Measurements from ENCODE around the gene ACOT8.
"Not testable (repeated sequence)": the region's sequence is repeated elsewhere in the genome, so short reads cannot be mapped to it uniquely, and the experiment has no call there.

ACOT8 gene

DNA sequence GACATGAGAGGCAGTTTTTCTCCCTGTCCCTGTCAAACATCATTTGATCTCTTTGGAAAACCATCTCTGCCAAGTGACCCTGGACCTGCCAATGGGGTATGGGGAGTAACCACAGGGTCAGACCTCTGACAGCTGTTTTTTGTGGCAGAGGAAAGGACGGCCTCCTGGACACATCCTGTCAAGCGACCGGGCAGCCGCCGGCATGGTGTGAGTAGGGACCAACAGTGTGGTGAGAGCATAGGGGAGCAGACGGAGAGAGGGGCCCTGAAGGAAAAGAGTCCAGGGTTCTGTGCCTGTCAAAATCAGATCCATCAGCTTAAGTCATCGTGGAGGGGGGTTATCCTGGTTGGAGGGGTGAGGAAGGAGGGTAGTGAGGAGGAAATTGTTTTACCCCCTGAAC, 55.3 kb downstream of the ACOT8 start:
- TF ChIP-seq TCF4 (CRISPR knock-in tag; IDR thresholded peaks at IDR 0.05; ENCODE audit: borderline replicate concordance) (no peak), ZNF8 (CRISPR knock-in tag; IDR thresholded peaks at IDR 0.05) (no peak), ESRRG (CRISPR knock-in tag; IDR thresholded peaks at IDR 0.05) (no peak), RARB (CRISPR knock-in tag; IDR thresholded peaks at IDR 0.05) (no peak), ZC3H10 (CRISPR knock-in tag; IDR thresholded peaks at IDR 0.05) (no peak), BACH2 (CRISPR knock-in tag; IDR thresholded peaks at IDR 0.05; ENCODE audit: borderline replicate concordance) (no peak), ZFP3 (CRISPR knock-in tag; IDR thresholded peaks at IDR 0.05) (no peak), ZFP30 (CRISPR knock-in tag; IDR thresholded peaks at IDR 0.05) (no peak), ZNF565 (CRISPR knock-in tag; conservative IDR thresholded peaks at IDR 0.05; ENCODE audit: low read depth) (no peak), SNAI2 (CRISPR knock-in tag; IDR thresholded peaks at IDR 0.05) (no peak)
- TF ChIP-seq, protein P1, sequence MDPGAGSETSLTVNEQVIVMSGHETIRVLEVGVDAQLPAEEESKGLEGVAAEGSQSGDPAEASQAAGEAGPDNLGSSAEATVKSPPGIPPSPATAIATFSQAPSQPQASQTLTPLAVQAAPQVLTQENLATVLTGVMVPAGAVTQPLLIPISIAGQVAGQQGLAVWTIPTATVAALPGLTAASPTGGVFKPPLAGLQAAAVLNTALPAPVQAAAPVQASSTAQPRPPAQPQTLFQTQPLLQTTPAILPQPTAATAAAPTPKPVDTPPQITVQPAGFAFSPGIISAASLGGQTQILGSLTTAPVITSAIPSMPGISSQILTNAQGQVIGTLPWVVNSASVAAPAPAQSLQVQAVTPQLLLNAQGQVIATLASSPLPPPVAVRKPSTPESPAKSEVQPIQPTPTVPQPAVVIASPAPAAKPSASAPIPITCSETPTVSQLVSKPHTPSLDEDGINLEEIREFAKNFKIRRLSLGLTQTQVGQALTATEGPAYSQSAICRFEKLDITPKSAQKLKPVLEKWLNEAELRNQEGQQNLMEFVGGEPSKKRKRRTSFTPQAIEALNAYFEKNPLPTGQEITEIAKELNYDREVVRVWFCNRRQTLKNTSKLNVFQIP (CRISPR knock-in tag; IDR thresholded peaks at IDR 0.05; ENCODE audit: borderline replicate concordance, low read depth), result no peak
- TF ChIP-seq, protein P2, sequence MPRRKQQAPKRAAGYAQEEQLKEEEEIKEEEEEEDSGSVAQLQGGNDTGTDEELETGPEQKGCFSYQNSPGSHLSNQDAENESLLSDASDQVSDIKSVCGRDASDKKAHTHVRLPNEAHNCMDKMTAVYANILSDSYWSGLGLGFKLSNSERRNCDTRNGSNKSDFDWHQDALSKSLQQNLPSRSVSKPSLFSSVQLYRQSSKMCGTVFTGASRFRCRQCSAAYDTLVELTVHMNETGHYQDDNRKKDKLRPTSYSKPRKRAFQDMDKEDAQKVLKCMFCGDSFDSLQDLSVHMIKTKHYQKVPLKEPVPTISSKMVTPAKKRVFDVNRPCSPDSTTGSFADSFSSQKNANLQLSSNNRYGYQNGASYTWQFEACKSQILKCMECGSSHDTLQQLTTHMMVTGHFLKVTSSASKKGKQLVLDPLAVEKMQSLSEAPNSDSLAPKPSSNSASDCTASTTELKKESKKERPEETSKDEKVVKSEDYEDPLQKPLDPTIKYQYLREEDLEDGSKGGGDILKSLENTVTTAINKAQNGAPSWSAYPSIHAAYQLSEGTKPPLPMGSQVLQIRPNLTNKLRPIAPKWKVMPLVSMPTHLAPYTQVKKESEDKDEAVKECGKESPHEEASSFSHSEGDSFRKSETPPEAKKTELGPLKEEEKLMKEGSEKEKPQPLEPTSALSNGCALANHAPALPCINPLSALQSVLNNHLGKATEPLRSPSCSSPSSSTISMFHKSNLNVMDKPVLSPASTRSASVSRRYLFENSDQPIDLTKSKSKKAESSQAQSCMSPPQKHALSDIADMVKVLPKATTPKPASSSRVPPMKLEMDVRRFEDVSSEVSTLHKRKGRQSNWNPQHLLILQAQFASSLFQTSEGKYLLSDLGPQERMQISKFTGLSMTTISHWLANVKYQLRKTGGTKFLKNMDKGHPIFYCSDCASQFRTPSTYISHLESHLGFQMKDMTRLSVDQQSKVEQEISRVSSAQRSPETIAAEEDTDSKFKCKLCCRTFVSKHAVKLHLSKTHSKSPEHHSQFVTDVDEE (CRISPR knock-in tag; IDR thresholded peaks at IDR 0.05), result no peak
- TF ChIP-seq, protein P3, sequence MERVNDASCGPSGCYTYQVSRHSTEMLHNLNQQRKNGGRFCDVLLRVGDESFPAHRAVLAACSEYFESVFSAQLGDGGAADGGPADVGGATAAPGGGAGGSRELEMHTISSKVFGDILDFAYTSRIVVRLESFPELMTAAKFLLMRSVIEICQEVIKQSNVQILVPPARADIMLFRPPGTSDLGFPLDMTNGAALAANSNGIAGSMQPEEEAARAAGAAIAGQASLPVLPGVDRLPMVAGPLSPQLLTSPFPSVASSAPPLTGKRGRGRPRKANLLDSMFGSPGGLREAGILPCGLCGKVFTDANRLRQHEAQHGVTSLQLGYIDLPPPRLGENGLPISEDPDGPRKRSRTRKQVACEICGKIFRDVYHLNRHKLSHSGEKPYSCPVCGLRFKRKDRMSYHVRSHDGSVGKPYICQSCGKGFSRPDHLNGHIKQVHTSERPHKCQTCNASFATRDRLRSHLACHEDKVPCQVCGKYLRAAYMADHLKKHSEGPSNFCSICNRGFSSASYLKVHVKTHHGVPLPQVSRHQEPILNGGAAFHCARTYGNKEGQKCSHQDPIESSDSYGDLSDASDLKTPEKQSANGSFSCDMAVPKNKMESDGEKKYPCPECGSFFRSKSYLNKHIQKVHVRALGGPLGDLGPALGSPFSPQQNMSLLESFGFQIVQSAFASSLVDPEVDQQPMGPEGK (CRISPR knock-in tag; IDR thresholded peaks at IDR 0.05; ENCODE audit: borderline replicate concordance), result no peak
- TF ChIP-seq, protein P4, sequence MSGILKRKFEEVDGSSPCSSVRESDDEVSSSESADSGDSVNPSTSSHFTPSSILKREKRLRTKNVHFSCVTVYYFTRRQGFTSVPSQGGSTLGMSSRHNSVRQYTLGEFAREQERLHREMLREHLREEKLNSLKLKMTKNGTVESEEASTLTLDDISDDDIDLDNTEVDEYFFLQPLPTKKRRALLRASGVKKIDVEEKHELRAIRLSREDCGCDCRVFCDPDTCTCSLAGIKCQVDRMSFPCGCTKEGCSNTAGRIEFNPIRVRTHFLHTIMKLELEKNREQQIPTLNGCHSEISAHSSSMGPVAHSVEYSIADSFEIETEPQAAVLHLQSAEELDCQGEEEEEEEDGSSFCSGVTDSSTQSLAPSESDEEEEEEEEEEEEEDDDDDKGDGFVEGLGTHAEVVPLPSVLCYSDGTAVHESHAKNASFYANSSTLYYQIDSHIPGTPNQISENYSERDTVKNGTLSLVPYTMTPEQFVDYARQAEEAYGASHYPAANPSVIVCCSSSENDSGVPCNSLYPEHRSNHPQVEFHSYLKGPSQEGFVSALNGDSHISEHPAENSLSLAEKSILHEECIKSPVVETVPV (CRISPR knock-in tag; IDR thresholded peaks at IDR 0.05), result no peak
- ATAC-seq, result no peak

DNA sequence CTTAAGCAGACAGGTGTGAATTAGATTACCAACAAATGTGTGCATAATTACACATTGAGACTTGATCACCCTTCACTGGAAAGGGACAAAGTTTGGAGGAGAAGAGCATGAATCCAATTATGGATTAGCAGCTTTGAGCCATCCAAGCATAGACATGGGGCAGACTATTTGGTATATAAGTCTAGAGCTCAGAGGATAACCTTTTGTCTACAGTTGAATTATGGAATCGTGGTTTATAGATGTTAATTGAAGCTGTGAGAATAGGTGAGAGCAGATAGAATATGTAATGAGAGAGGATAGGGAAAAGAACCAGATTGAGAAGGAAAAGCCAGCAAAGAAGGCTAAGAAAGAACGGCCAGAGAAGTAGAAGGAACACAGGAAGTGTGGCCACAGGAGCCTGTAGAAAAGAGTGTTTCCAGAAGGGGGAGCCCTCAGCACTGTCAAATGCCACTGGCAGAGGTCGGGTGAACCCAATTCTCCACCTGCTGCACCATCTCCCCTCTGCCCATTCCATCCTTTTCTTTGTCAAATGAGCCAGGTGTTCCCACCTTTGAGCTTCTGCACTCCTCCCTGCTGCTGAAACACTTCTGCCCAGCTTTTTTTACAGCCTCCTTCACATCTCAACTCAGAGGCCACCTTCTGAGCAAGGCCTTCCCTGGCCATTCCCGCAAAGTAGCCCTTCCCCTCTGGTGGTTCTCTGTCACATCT, 58.1 kb downstream of the ACOT8 start:
- peak; percentile 99 for ATAC-seq

DNA sequence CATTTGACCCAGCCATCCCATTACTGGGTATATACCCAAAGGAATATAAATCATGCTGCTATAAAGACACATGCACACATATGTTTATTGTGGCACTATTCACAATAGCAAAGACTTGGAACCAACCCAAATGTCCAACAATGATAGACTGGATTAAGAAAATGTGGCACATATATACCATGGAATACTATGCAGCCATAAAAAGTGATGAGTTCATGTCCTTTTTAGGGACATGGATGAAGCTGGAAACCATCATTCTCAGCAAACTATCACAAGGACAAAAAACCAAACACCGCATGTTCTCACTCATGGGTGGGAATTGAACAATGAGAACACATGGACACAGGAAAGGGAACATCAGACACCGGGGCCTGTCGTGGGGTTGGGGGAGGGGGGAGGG, 59.2 kb downstream of the ACOT8 start:
- ATAC-seq, result not testable (repeated sequence)

More for the DNA sequence above, 58.1 kb downstream of the ACOT8 start:
- TF ChIP-seq TOX (CRISPR knock-in tag; IDR thresholded peaks at IDR 0.05; ENCODE audit: borderline replicate concordance) (no peak), OSR1 (CRISPR knock-in tag; IDR thresholded peaks at IDR 0.05) (no peak), ZNF8 (CRISPR knock-in tag; IDR thresholded peaks at IDR 0.05) (no peak)
- TF ChIP-seq, protein P4 (CRISPR knock-in tag; IDR thresholded peaks at IDR 0.05), result no peak

DNA sequence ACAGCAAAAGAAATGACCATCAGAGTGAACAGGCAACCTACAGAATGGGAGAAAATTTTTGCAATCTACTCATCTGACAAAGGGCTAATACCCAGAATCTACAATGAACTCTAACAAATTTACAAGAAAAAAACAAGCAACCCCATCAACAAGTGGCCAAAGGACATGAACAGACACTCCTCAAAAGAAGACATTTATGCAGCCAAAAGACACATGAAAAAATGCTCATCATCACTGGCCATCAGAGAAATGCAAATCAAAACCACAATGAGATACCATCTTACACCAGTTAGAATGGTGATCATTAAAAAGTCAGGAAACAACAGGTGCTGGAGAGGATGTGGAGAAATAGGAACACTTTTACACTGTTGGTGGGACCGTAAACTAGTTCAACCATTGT, 59.7 kb downstream of the ACOT8 start:
- not testable (repeated sequence) for ATAC-seq

All from SK-N-SH treated with all-trans-retinoic acid at 6 μM for 48 hours (cell line).